Kidney (tissue), 14 donors: ENCODE data around the gene CAMK2B. TPM values are rescaled to one million over a fixed set of nuclear protein-coding genes. Genes with fewer than 3 reads are reported as not detected.

Experiments
- DNase-seq, 5 donors: peaks; one replicate each; pipeline ENCODE4 v3.0.0-alpha.2; 2013 to 2020
- FAIRE-seq: peaks from 2 replicates; lab custom pipeline; 2012; peaks lifted over from hg19 to GRCh38; lab: Jason Lieb, UNC
- H3K27ac ChIP-seq, 2 donors: one replicate each; pipeline ENCODE4 v1.7.0; 2013; ENCODE audit warnings: low read depth in 2 of 2, low read length in 2 of 2, inconsistent platforms in 1 of 2
- H3K27me3 ChIP-seq: one replicate; pipeline ENCODE4 v1.7.1; 2013; ENCODE audit warnings: low read length, inconsistent platforms; ENCODE audit not compliant: control insufficient read depth, insufficient read depth
- H3K36me3 ChIP-seq, 3 donors: one replicate each; pipeline versions ENCODE4 v1.7.0 to v1.7.1; 2013; ENCODE audit warnings: low read length in 3 of 3, control low read depth in 1 of 3, inconsistent platforms in 1 of 3; ENCODE audit not compliant: insufficient read depth in 3 of 3, control insufficient read depth in 2 of 3
- H3K4me1 ChIP-seq, 3 donors: one replicate each; pipeline versions ENCODE4 v1.7.0 to v1.7.1; 2013; ENCODE audit warnings: low read length in 3 of 3, inconsistent platforms in 1 of 3, low read depth in 1 of 3; ENCODE audit not compliant: control insufficient read depth in 2 of 3, insufficient read depth in 2 of 3
- H3K4me3 ChIP-seq, 3 donors: one replicate each; pipeline versions ENCODE4 v1.7.0 to v1.8.1; 2013; ENCODE audit warnings: low read length in 3 of 3, control low read depth in 1 of 3, inconsistent platforms in 1 of 3
- H3K9ac ChIP-seq, 3 donors: one replicate each; pipeline versions ENCODE4 v1.7.0 to v1.7.1; 2013; ENCODE audit warnings: low read length in 3 of 3, control low read depth in 1 of 3, inconsistent platforms in 1 of 3
- H3K9me3 ChIP-seq, 3 donors: one replicate each; pipeline versions ENCODE4 v1.7.0 to v1.7.1; 2013; ENCODE audit warnings: low read length in 3 of 3, control low read depth in 1 of 3, inconsistent platforms in 1 of 3; ENCODE audit not compliant: control insufficient read depth in 2 of 3, insufficient read depth in 1 of 3
- CTCF ChIP-seq: IDR thresholded peaks from 3 replicates; pipeline ENCODE4 v1.5.1; 2012; ENCODE audit warnings: mild to moderate bottlenecking, moderate library complexity, borderline replicate concordance; ENCODE audit not compliant: insufficient read depth; ENCODE audit errors: extremely low read depth
- intact Hi-C: fragments of 100-400 bp; cut with DNase I; formaldehyde crosslinking; loops from one replicate; pipeline ENCODE4 v1.11.1; 2022
- polyA plus RNA-seq: library from polyadenylated mRNA; stranded (reverse); fragments of 350-450 nt; fragmentation: Illumina TruSeq; extraction: RNeasy Lipid Tissue Mini Kit (QIAGEN cat#74804); gene quantifications from one replicate; pipeline ENCODE4 v1.2.3, GENCODE V29; 2014; ENCODE audit warnings: low read depth, low replicate concordance; ENCODE audit not compliant: insufficient read depth
- total RNA-seq: library from RNA; stranded (reverse); fragmentation: NEBNext Ultra II Directional; extraction: Animal tissue kit (Norgen Biotek cat#: 25700); gene quantifications from one replicate; pipeline ENCODE4 v1.2.1, GENCODE V29; 2021
- donor health status: control.
- donor health status: control.
- donor health status: control.
- donor health status: control.
- donor health status: control.
- donor health status: DM: yes; HTN: yes; CAD: no.
- donor health status: Normal renal cell carcinoma (clear cell type).

Gene CAMK2B
- total and polyA plus RNA-seq, 2 donors from 2014 or later, result 1.1 to 3.2 TPM

- Histone ChIP-seq H3K4me1 (peaks cover 0 to 6% (median 0%) of the 10 kb centered on the region in 3 donors), H3K36me3 (no peaks in the 10 kb centered on the region), H3K27me3 (no peaks in the 10 kb centered on the region), H3K9ac (no peak overlapping the region), H3K9me3 (no peaks in the 10 kb centered on the region), H3K4me3 (no peak overlapping the region), H3K27ac (no peak overlapping the region)
- TF ChIP-seq CTCF, result no peak
- DNase-seq (no peak), FAIRE-seq (no peak)
- intact Hi-C loops, result no loop called here
Observed at GRCh38 chr7:44313016-44313415, 12.4 kb downstream of the CAMK2B start.

GRCh38 chr7:44311561-44312495 is 13.6 kb downstream of the CAMK2B start:
- Histone ChIP-seq H3K4me1 (peaks cover 0 to 6% (median 0%) of the 10 kb centered on the region in 3 donors), H3K9ac (no peak overlapping the region), H3K4me3 (no peak overlapping the region), H3K27ac (no peak overlapping the region), H3K9me3 (no peaks in the 10 kb centered on the region), H3K27me3 (no peaks in the 10 kb centered on the region), H3K36me3 (no peaks in the 10 kb centered on the region)
- no peak for TF ChIP-seq CTCF
- DNase-seq (no peak), FAIRE-seq (no peak)
- intact Hi-C loops, result no loop called here

- intact Hi-C loops, result no loop called here
- H3K4me3 ChIP-seq, result peak overlapping the region in 1 of 3 donors; percentile 53
- H3K9ac ChIP-seq, result no peak overlapping the region
Observed at GRCh38 chr7:44310221-44310848, 15.1 kb downstream of the CAMK2B start.

More at GRCh38 chr7:44310221-44310848, 15.1 kb downstream of the CAMK2B start:
- peak in 1 of 5 donors; percentile 47 for DNase-seq
- Histone ChIP-seq H3K27me3 (no peaks in the 10 kb centered on the region), H3K36me3 (no peaks in the 10 kb centered on the region), H3K9me3 (no peaks in the 10 kb centered on the region), H3K27ac (no peak overlapping the region), H3K4me1 (peaks cover 0 to 6% (median 0%) of the 10 kb centered on the region in 3 donors)
- no peak for FAIRE-seq
- no peak for TF ChIP-seq CTCF
